HG03457 (cell line): ENCODE results near the gene SAPCD1.
"Not testable (repeated sequence)": the region's sequence is repeated elsewhere in the genome, so short reads cannot be mapped to it uniquely, and the experiment has no call there.

Source experiments
- ATAC-seq: cut with Tn5 transposase; IDR thresholded peaks from one replicate; pipeline ENCODE4 v1.9.1; 2021; ENCODE audit warnings: moderate number of reproducible peaks; ENCODE audit not compliant: unreplicated experiment

SAPCD1 gene

DNA sequence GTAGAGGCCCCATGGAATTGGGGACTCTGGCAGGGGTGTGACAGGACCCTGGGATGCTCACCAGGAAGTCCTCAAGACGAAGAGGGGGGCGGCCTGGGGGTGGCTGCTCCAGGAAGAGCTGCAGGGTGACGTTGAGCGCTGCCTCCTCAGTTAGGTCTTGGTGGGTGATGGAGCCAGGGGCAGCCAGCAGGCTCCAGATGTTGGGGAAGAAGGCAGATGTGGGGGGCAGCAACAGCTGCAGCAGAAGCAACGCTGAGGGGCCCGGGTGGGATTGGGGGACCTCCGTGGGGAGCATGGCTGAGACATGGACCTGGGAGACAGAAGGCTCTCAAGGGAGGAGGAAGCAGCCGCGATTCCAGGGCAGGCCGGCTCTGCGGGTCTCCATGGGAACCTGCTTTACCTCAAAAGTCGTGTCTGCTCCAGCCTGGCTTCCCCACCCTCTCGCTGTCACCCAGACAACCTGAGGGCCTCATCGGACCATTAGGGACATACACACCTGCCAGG lies 14.1 kb downstream of the SAPCD1 start:
- ATAC-seq = no peak

GRCh38 chr6:31776989-31777666 lies 14.7 kb downstream of the SAPCD1 start, which contains the start of gene VWA7:
Gene VWA7 (minus strand): TSS chr6:31777328. CDS start chr6:31776779, 549 bp downstream.
- no peak for ATAC-seq

DNA sequence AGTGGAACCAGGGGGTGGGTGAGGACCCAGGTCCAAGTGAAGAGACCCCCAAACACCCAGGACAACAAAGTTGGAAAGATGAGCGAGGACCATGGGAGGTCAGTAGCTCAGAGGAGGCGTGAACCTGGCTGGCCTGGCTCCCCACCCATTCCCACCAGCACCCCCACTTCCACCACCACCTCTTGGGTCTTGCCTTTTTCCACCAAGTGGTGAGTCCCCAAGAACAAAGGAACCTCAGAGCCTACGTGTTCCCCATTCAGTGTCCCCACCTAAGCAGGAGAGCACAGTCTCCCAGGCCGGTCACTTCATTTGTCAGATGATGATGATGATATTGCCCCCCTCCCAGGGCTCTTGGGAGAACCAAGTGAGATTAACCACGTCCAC lies 15.2 kb downstream of the SAPCD1 start:
- ATAC-seq = no peak

DNA sequence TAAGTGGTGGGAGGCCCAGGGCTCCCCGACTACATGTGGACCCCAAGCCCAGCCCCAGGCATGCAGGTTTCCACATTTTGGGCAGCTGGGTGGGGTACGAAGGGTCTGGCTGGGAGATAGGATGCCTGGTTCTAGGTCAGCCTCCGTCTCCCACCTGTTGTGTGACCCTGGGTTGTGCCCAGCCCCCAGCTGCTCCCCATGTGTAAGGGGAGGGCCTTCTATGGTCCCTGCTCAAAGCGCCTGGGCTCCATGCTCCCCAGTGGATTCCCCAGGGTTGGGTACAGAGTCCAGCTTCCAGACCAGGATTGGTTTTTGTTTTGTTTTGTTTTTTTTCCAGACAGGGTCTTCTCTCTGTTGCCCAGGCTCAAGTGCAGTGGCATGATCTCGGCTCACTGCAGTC lies 15.7 kb downstream of the SAPCD1 start:
- ATAC-seq = no peak

DNA sequence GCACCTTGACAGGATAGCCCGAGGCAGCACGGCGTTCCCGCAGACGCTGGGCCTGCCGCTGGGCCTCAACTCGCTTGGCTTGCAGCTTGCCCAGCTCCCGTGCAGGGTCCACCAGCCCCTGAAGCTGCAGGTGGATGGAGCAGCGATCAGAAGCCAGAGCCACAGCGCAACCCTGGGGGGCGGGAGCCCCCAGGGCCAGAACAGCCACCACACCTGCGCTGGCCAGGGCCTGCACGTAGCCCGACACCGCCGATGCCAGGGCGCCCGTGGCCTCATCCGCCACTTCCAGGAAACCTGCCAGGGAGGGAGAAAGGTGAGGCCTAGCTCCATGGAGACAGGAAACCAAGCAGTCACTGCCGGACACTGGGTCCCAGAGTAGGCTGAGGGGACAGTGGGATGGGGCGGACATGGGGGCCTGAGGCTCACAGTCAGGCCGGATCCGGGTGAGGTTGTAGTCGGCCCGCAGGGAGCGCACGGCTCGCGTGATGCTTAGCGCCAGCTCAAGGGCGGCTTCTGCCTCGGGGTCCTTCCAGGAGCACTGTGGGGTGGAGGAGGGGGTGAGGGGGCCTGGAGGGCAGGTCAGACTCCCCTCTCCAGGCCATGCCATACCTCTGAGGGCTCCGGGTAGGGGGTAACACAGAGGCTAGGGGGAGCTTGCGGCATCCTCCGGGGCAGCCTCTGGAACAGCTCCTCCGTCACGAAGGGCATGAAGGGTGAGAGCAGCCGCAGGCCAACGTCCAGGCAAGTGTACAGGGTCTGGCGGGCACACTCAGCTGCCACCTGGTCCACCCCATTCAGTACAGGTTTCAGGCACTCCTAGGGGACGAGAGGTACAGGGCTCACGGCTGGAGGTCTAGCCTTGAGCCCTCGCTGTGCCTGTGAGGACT lies 16.8 kb downstream of the SAPCD1 start:
- ATAC-seq = no peak

GRCh38 chr6:31779908-31780307 lies 17.5 kb downstream of the SAPCD1 start:
- no peak for ATAC-seq

GRCh38 chr6:31780507-31781243 lies 18.2 kb downstream of the SAPCD1 start:
- ATAC-seq = no peak

GRCh38 chr6:31781244-31782125 lies 19.0 kb downstream of the SAPCD1 start:
- ATAC-seq = no peak

GRCh38 chr6:31782126-31782855 lies 19.8 kb downstream of the SAPCD1 start:
- ATAC-seq = no peak

DNA sequence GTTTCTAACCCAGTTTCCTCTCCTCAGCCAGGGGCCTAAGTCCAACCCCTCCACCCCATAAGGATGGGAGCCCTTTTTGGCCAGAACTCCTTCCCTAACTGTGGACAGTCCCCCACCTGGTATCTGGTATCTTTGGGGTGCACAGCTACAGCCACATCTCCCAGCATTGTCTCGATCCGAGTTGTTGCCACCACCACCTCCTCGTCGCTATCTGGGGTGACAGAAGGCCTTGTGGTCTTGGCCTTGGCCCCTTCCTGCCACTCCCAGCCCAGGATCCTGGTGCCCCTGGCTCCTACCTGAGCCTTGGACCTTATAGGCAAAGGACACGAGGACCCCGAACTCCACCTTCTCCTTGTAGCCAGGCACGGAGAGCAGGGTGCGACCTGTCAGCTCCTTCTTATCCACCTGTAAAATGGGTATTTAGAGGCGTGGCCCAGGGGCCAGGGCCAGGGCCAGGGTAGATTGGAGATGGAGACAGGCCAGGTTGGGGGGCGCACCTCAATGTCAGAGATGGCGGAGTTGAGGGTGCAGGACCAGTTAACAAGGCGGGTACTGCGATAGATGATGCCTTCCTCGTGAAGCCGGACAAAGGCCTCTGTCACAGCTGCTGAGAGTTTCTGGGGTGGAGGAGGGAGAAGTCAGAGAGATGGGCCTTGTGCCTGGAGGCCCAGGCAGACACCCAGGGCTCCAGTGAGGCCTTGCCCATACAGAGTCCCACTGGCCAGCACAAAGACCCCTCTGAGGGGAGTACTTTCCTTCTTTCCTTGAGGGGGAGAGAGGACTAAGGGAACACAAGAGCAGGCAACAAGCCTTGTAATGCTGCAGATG lies 21.9 kb downstream of the SAPCD1 start:
- no peak for ATAC-seq

GRCh38 chr6:31785475-31785874 lies 23.0 kb downstream of the SAPCD1 start:
- no peak for ATAC-seq

DNA sequence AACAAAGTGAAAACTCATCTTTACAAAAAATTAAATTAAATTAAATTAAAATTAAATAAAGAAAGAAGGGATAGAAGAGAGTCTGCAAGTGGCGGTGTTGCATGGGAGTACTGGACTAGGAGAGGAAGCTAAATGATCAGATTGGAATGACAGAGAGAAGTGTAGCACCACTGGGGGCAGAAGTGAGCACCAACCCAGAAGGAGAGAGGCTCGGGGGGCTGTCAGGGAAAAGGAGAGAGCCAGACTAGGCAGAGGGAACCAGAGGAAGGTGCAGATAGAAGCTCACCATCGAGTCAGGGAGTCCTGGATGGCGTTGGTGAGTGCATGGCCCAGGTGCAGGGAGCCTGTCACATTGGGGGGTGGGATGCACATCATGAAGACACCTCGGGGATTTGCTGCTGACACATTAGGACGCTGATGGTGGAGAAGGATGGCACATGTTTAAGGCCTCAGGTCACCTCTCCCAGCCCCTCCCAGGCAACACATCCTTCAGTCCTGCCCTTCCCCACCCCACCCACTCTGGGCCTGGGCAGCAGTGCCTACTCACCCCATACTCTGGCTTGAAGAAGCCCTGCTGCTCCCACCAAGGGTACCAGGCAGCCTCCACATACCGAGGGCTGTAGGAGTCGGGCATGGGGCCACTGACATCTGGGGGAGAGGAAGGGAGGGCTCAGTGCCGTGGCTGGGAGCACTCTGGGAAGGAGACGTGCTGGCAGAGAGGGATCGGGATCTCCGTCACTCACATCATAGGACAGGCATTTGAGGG lies 29.1 kb downstream of the SAPCD1 start:
- ATAC-seq = no peak

GRCh38 chr6:31792090-31792374 lies 29.6 kb downstream of the SAPCD1 start:
- no peak for ATAC-seq

DNA sequence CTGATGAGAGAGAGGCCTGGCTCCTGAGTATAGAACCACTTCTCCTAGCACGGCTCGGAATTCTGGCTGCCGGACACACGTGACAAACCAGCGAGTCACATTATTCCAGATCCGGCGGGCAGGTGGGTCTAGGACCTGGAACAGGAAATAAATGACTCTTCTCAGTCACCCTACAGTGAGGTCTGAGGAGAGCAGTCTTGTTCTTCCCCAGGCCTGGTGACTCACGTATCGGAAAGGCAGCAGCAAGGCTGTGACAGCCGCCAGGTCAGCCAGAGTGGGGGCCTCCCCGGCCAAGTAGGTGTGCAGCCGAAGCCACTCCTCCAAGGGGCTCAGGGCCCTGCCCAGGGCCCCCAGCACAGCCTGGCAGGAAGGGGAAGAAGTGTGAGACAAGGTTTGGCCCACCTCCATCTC lies 30.3 kb downstream of the SAPCD1 start:
- no peak for ATAC-seq

GRCh38 chr6:31793927-31794245 lies 31.4 kb downstream of the SAPCD1 start:
- ATAC-seq = not testable (repeated sequence)

DNA sequence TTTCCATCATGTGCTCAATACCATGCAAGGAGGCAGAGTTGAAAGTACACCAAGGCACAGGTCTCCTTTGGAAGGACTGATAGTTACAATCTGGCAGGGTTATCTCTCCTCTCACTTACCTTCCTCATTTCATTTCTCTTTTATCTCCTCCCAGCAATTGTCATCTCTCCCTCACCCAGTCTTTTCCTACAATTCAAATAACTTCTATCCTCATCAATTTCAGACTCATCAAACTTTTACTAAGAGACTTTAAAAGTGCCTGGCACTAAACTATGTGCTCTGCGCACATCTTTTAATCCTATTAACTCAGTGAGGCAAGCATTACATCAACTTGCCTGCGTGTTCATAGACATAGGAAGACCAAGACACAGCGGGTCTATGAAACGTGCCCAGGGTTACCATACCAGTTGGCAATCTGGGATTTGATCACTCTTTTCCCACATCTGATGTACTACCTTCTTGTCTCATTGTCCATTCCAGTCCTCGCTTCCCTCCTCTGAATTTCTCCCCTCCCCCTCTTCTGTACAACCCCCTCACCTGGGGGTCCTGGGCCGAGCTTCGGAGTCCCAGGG lies 31.9 kb downstream of the SAPCD1 start:
- no peak for ATAC-seq

DNA sequence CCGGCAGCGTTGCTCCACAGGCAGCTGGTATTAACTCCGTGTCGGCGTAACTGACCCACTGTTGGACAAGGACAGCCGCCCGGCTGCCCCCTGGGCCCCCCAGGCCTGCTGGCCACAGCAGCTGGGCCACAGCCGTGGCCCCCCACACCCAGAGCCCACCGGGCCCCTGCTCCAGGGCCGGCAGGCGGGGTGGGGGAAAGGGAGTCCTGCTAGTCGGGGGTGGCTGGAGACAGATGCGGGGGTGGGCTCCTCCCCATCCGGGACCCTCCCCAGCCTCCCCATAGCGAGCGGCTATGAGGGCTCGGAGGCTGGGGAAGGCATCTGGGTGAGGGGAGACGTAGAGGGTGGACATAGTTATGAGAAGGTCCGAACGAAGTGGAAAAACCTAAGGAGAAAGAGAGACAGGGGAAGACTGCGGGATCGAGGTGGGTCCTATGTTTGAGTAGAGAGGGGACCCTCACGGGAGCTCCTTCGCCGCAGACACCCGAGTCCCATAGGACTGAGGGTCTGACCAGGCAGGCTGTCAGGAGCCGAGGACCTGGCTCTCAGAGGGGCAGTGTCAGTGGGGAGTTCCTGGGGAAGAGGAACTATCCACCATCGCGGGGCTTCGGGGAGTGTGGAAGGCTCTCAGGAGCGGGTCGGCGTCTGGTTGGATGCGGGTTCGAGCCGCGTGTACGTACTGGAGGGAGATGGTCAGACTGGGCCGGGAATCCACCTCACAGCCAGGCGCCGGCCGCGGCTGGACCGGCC lies 32.6 kb downstream of the SAPCD1 start:
- ATAC-seq = no peak
